Measurements from ENCODE around the gene BIRC6.
"Not testable (repeated sequence)": the region's sequence is repeated elsewhere in the genome, so short reads cannot be mapped to it uniquely, and the experiment has no call there.

Gene BIRC6

GRCh38 chr2:32427672-32428610 is 71.1 kb downstream of the BIRC6 start:
- H3K4me3 ChIP-seq (ENCODE audit: low read length) = no peak overlapping the region
- no peak for DNase-seq (ENCODE audit: low read depth, low spot score)

- H3K4me3 ChIP-seq (ENCODE audit: low read length) = no peak overlapping the region
- DNase-seq (ENCODE audit: low read depth, low spot score) = no peak
Observed at GRCh38 chr2:32430804-32431203, 74.0 kb downstream of the BIRC6 start.

GRCh38 chr2:32436150-32436549 is 79.3 kb downstream of the BIRC6 start:
- H3K4me3 ChIP-seq (ENCODE audit: low read length) = no peak overlapping the region
- no peak for DNase-seq (ENCODE audit: low read depth, low spot score)

GRCh38 chr2:32442020-32442467 is 85.2 kb downstream of the BIRC6 start:
- DNase-seq (ENCODE audit: low read depth, low spot score) = no peak

GRCh38 chr2:32446369-32446768 is 89.5 kb downstream of the BIRC6 start:
- no peak for DNase-seq (ENCODE audit: low read depth, low spot score)
- no peak overlapping the region for H3K4me3 ChIP-seq (ENCODE audit: low read length)

More at GRCh38 chr2:32442020-32442467, 85.2 kb downstream of the BIRC6 start:
- H3K4me3 ChIP-seq (ENCODE audit: low read length) = no peak overlapping the region

- DNase-seq (ENCODE audit: low read depth, low spot score) = no peak
Observed at GRCh38 chr2:32450851-32451250, 94.0 kb downstream of the BIRC6 start.

GRCh38 chr2:32452338-32453064 is 95.7 kb downstream of the BIRC6 start:
- DNase-seq (ENCODE audit: low read depth, low spot score) = no peak
- H3K4me3 ChIP-seq (ENCODE audit: low read length) = no peak overlapping the region

More at GRCh38 chr2:32450851-32451250, 94.0 kb downstream of the BIRC6 start:
- H3K4me3 ChIP-seq (ENCODE audit: low read length) = no peak overlapping the region

- no peak for DNase-seq (ENCODE audit: low read depth, low spot score)
- no peak overlapping the region for H3K4me3 ChIP-seq (ENCODE audit: low read length)
Observed at GRCh38 chr2:32453242-32454062, 96.6 kb downstream of the BIRC6 start.

- DNase-seq (ENCODE audit: low read depth, low spot score) = no peak
- H3K4me3 ChIP-seq (ENCODE audit: low read length) = no peak overlapping the region
Observed at GRCh38 chr2:32455816-32456215, 99.0 kb downstream of the BIRC6 start.

- H3K4me3 ChIP-seq (ENCODE audit: low read length) = no peak overlapping the region
- no peak for DNase-seq (ENCODE audit: low read depth, low spot score)
Observed at GRCh38 chr2:32456808-32457207, 100.0 kb downstream of the BIRC6 start.

- no peak overlapping the region for H3K4me3 ChIP-seq (ENCODE audit: low read length)
- DNase-seq (ENCODE audit: low read depth, low spot score) = no peak
Observed at GRCh38 chr2:32457814-32458213, 101.0 kb downstream of the BIRC6 start.

GRCh38 chr2:32460861-32461260 is 104.0 kb downstream of the BIRC6 start:
- H3K4me3 ChIP-seq (ENCODE audit: low read length); DNase-seq (ENCODE audit: low read depth, low spot score): not testable (repeated sequence)

- no peak overlapping the region for H3K4me3 ChIP-seq (ENCODE audit: low read length)
- DNase-seq (ENCODE audit: low read depth, low spot score) = no peak
Observed at GRCh38 chr2:32463110-32463509, 106.3 kb downstream of the BIRC6 start.

- no peak overlapping the region for H3K4me3 ChIP-seq (ENCODE audit: low read length)
- no peak for DNase-seq (ENCODE audit: low read depth, low spot score)
Observed at GRCh38 chr2:32464431-32464830, 107.6 kb downstream of the BIRC6 start.

GRCh38 chr2:32472605-32473004 is 115.8 kb downstream of the BIRC6 start:
- DNase-seq (ENCODE audit: low read depth, low spot score) = no peak
- H3K4me3 ChIP-seq (ENCODE audit: low read length) = no peak overlapping the region

GRCh38 chr2:32474381-32474780 is 117.6 kb downstream of the BIRC6 start:
- no peak for DNase-seq (ENCODE audit: low read depth, low spot score)
- no peak overlapping the region for H3K4me3 ChIP-seq (ENCODE audit: low read length)

- no peak overlapping the region for H3K4me3 ChIP-seq (ENCODE audit: low read length)
- DNase-seq (ENCODE audit: low read depth, low spot score) = no peak
Observed at GRCh38 chr2:32478889-32479620, 122.2 kb downstream of the BIRC6 start.

- no peak overlapping the region for H3K4me3 ChIP-seq (ENCODE audit: low read length)
- DNase-seq (ENCODE audit: low read depth, low spot score) = no peak
Observed at GRCh38 chr2:32479993-32480392, 123.2 kb downstream of the BIRC6 start.

GRCh38 chr2:32482471-32482870 is 125.6 kb downstream of the BIRC6 start:
- no peak for DNase-seq (ENCODE audit: low read depth, low spot score)
- H3K4me3 ChIP-seq (ENCODE audit: low read length) = no peak overlapping the region
